ENCODE measurements around the gene GUCY2F.

Gene GUCY2F

GRCh38 chrX:109378281-109378680 lies 103.6 kb downstream of the GUCY2F start:
- Mint-ChIP-seq H3K4me1 (ENCODE audit: low read depth in 2 of 2) (no peaks in the 10 kb centered on the region), H3K36me3 (ENCODE audit: insufficient read depth) (no peaks in the 10 kb centered on the region)

GRCh38 chrX:109374262-109374960 lies 107.5 kb downstream of the GUCY2F start:
- DNase-seq (no peak), ATAC-seq (replicated peaks) (no peak)
- Mint-ChIP-seq H3K4me1 (ENCODE audit: low read depth in 2 of 2) (no peaks in the 10 kb centered on the region), H3K9me3 (no peaks in the 10 kb centered on the region), H3K27me3 (peaks cover 0 to 6% of the 10 kb centered on the region in 2 donors), H3K27ac (no peak overlapping the region), H3K36me3 (ENCODE audit: insufficient read depth) (no peaks in the 10 kb centered on the region), H3K4me3 (no peak overlapping the region)

More at GRCh38 chrX:109378281-109378680, 103.6 kb downstream of the GUCY2F start:
- Mint-ChIP-seq H3K27me3 (peaks cover 0 to 6% of the 10 kb centered on the region in 2 donors), H3K9me3 (no peaks in the 10 kb centered on the region), H3K4me3 (no peak overlapping the region), H3K27ac (no peak overlapping the region)
- ATAC-seq (replicated peaks) (no peak), DNase-seq (no peak)

- DNase-seq = no peak
- H3K36me3 Mint-ChIP-seq (ENCODE audit: insufficient read depth) = no peaks in the 10 kb centered on the region
- no peak overlapping the region for H3K27ac Mint-ChIP-seq
- no peaks in the 10 kb centered on the region for H3K4me1 Mint-ChIP-seq (ENCODE audit: low read depth in 2 of 2)
- peaks cover 0 to 6% of the 10 kb centered on the region in 2 donors for H3K27me3 Mint-ChIP-seq
- H3K4me3 Mint-ChIP-seq = no peak overlapping the region
- H3K9me3 Mint-ChIP-seq = no peaks in the 10 kb centered on the region
- ATAC-seq (replicated peaks) = no peak
Observed at GRCh38 chrX:109373468-109373867, 108.4 kb downstream of the GUCY2F start.

GRCh38 chrX:109372716-109373115 lies 109.2 kb downstream of the GUCY2F start:
- DNase-seq = no peak

GRCh38 chrX:109372291-109372690 lies 109.6 kb downstream of the GUCY2F start:
- Mint-ChIP-seq H3K9me3 (peaks cover 0 to 2% of the 10 kb centered on the region in 2 donors), H3K36me3 (ENCODE audit: insufficient read depth) (no peaks in the 10 kb centered on the region), H3K27me3 (peaks cover 0 to 9% of the 10 kb centered on the region in 2 donors), H3K4me3 (no peak overlapping the region), H3K27ac (no peak overlapping the region), H3K4me1 (ENCODE audit: low read depth in 2 of 2) (no peaks in the 10 kb centered on the region)
- no peak for DNase-seq
- ATAC-seq (replicated peaks) = no peak

More at GRCh38 chrX:109372716-109373115, 109.2 kb downstream of the GUCY2F start:
- Mint-ChIP-seq H3K9me3 (no peaks in the 10 kb centered on the region), H3K4me3 (no peak overlapping the region), H3K4me1 (ENCODE audit: low read depth in 2 of 2) (no peaks in the 10 kb centered on the region), H3K36me3 (ENCODE audit: insufficient read depth) (no peaks in the 10 kb centered on the region), H3K27me3 (peaks cover 0 to 6% of the 10 kb centered on the region in 2 donors), H3K27ac (no peak overlapping the region)
- no peak for ATAC-seq (replicated peaks)

GRCh38 chrX:109362101-109362500 lies 119.8 kb downstream of the GUCY2F start:
- H3K27me3 Mint-ChIP-seq = no peaks in the 10 kb centered on the region
- no peaks in the 10 kb centered on the region for H3K36me3 Mint-ChIP-seq (ENCODE audit: insufficient read depth)
- no peaks in the 10 kb centered on the region for H3K4me1 Mint-ChIP-seq (ENCODE audit: low read depth in 2 of 2)
- H3K4me3 Mint-ChIP-seq = no peak overlapping the region
- H3K9me3 Mint-ChIP-seq = no peaks in the 10 kb centered on the region
- no peak overlapping the region for H3K27ac Mint-ChIP-seq
- ATAC-seq (replicated peaks) (no peak), DNase-seq (no peak)

- no peaks in the 10 kb centered on the region for H3K27me3 Mint-ChIP-seq
- H3K9me3 Mint-ChIP-seq = no peaks in the 10 kb centered on the region
- no peak overlapping the region for H3K27ac Mint-ChIP-seq
- H3K4me1 Mint-ChIP-seq (ENCODE audit: low read depth in 2 of 2) = no peaks in the 10 kb centered on the region
- no peaks in the 10 kb centered on the region for H3K36me3 Mint-ChIP-seq (ENCODE audit: insufficient read depth)
- ATAC-seq (replicated peaks) = no peak
- DNase-seq = no peak
- H3K4me3 Mint-ChIP-seq = no peak overlapping the region
Observed at GRCh38 chrX:109360301-109360700, 121.6 kb downstream of the GUCY2F start.

GRCh38 chrX:109357706-109358105 lies 124.2 kb downstream of the GUCY2F start:
- no peaks in the 10 kb centered on the region for H3K27me3 Mint-ChIP-seq
- DNase-seq = no peak
- H3K4me1 Mint-ChIP-seq (ENCODE audit: low read depth in 2 of 2) = no peaks in the 10 kb centered on the region
- ATAC-seq (replicated peaks) = no peak
- no peaks in the 10 kb centered on the region for H3K36me3 Mint-ChIP-seq (ENCODE audit: insufficient read depth)
- no peaks in the 10 kb centered on the region for H3K9me3 Mint-ChIP-seq
- H3K27ac Mint-ChIP-seq = no peak overlapping the region
- no peak overlapping the region for H3K4me3 Mint-ChIP-seq

- H3K27me3 Mint-ChIP-seq = no peaks in the 10 kb centered on the region
- H3K27ac Mint-ChIP-seq = no peak overlapping the region
- H3K4me1 Mint-ChIP-seq (ENCODE audit: low read depth in 2 of 2) = no peaks in the 10 kb centered on the region
- H3K36me3 Mint-ChIP-seq (ENCODE audit: insufficient read depth) = no peaks in the 10 kb centered on the region
- no peak for ATAC-seq (replicated peaks)
- no peaks in the 10 kb centered on the region for H3K9me3 Mint-ChIP-seq
- no peak overlapping the region for H3K4me3 Mint-ChIP-seq
- no peak for DNase-seq
Observed at GRCh38 chrX:109356684-109357083, 125.2 kb downstream of the GUCY2F start.

- Mint-ChIP-seq H3K27ac (no peak overlapping the region), H3K4me1 (ENCODE audit: low read depth in 2 of 2) (no peaks in the 10 kb centered on the region), H3K27me3 (no peaks in the 10 kb centered on the region), H3K36me3 (ENCODE audit: insufficient read depth) (no peaks in the 10 kb centered on the region), H3K9me3 (no peaks in the 10 kb centered on the region), H3K4me3 (no peak overlapping the region)
- DNase-seq (no peak), ATAC-seq (replicated peaks) (no peak)
Observed at GRCh38 chrX:109352066-109352588, 129.8 kb downstream of the GUCY2F start.

- DNase-seq (no peak), ATAC-seq (replicated peaks) (no peak)
- Mint-ChIP-seq H3K4me3 (no peak overlapping the region), H3K36me3 (ENCODE audit: insufficient read depth) (no peaks in the 10 kb centered on the region), H3K27ac (no peak overlapping the region), H3K27me3 (no peaks in the 10 kb centered on the region), H3K9me3 (no peaks in the 10 kb centered on the region), H3K4me1 (ENCODE audit: low read depth in 2 of 2) (no peaks in the 10 kb centered on the region)
Observed at GRCh38 chrX:109351557-109351956, 130.3 kb downstream of the GUCY2F start.

GRCh38 chrX:109350551-109350950 lies 131.3 kb downstream of the GUCY2F start:
- Mint-ChIP-seq H3K27me3 (no peaks in the 10 kb centered on the region), H3K4me3 (no peak overlapping the region), H3K9me3 (no peaks in the 10 kb centered on the region), H3K4me1 (ENCODE audit: low read depth in 2 of 2) (no peaks in the 10 kb centered on the region), H3K27ac (no peak overlapping the region), H3K36me3 (ENCODE audit: insufficient read depth) (no peaks in the 10 kb centered on the region)
- DNase-seq = no peak
- ATAC-seq (replicated peaks) = no peak

- ATAC-seq (replicated peaks) = no peak
- H3K4me3 Mint-ChIP-seq = no peak overlapping the region
- H3K9me3 Mint-ChIP-seq = no peaks in the 10 kb centered on the region
- H3K36me3 Mint-ChIP-seq (ENCODE audit: insufficient read depth) = no peaks in the 10 kb centered on the region
- no peaks in the 10 kb centered on the region for H3K4me1 Mint-ChIP-seq (ENCODE audit: low read depth in 2 of 2)
- no peak overlapping the region for H3K27ac Mint-ChIP-seq
- DNase-seq = no peak
- H3K27me3 Mint-ChIP-seq = no peaks in the 10 kb centered on the region
Observed at GRCh38 chrX:109350051-109350450, 131.8 kb downstream of the GUCY2F start.

- Mint-ChIP-seq H3K4me3 (no peak overlapping the region), H3K4me1 (ENCODE audit: low read depth in 2 of 2) (no peaks in the 10 kb centered on the region), H3K27me3 (no peaks in the 10 kb centered on the region), H3K36me3 (ENCODE audit: insufficient read depth) (no peaks in the 10 kb centered on the region), H3K27ac (no peak overlapping the region), H3K9me3 (peaks cover 0 to 2% of the 10 kb centered on the region in 2 donors)
- no peak for DNase-seq
- no peak for ATAC-seq (replicated peaks)
Observed at GRCh38 chrX:109347632-109348031, 134.3 kb downstream of the GUCY2F start.
